ENCODE data around the gene MR1. TPM values are rescaled to one million over a fixed set of nuclear protein-coding genes. Genes with fewer than 3 reads are reported as not detected.

The MR1 gene
- total and polyA plus RNA-seq, 9 of the 15 experiments (the other 6 are each of a cell fraction or from before 2014, with no cell fraction given), result 9.7 to 21.7 (median 15.6) TPM

DNA sequence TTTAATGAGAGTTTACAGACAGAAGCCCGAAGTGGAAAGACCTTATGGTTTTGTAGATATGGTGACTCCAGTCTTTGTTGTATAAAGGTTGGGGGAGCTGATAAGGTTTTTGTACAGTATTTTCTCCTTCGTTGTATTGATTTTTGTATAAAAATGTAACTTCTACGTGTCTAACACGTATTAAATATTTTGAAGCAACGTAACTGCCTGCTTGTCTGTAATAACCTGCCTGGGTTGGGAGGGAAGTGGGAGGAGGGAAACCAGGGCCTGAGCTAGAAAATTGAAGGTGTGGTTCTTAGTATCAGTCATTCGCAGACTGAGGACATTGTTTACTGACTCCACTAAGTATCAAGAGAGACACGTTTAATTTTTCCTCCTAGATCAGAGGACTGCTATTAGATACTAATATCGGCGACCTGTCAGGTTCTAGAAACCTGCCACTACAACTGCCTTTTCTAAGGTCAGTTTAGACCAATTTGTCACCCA, 56.9 kb downstream of the MR1 start (continued):
- TF ChIP-seq MXI1 (IDR thresholded peaks at IDR 0.05; ENCODE audit: low read depth, low read length) (0 out of 2 replicates have a peak, but pooled peaks have one; percentile 16), ETV1 (tag; conservative IDR thresholded peaks at IDR 0.05; ENCODE audit: low read depth) (no peak), KAT2B (IDR thresholded peaks at IDR 0.05; ENCODE audit: low read depth, low read length) (no peak), ZKSCAN8 (CRISPR knock-in tag; IDR thresholded peaks at IDR 0.05) (no peak), SIN3B (IDR thresholded peaks at IDR 0.05; ENCODE audit: low read depth) (no peak), BDP1 (IDR thresholded peaks at IDR 0.05; ENCODE audit: insufficient read depth, insufficient read length) (no peak), YBX1 (IDR thresholded peaks at IDR 0.05) (no peak), HDAC2 (IDR thresholded peaks at IDR 0.05) (0 out of 2 replicates have a peak, but pooled peaks have one; percentile 10), NR1H2 (CRISPR knock-in tag; IDR thresholded peaks at IDR 0.05) (no peak), FOXA3 (CRISPR knock-in tag; conservative IDR thresholded peaks at IDR 0.05 in 1 of 2, IDR thresholded peaks at IDR 0.05 in 1 of 2) (no peak), RHOXF2B (CRISPR knock-in tag; conservative IDR thresholded peaks at IDR 0.05) (no peak), NEUROD1 (IDR thresholded peaks at IDR 0.05; ENCODE audit: borderline replicate concordance, low read depth, low read length, partially characterized antibody) (no peak), GTF3C2 (IDR thresholded peaks at IDR 0.05; ENCODE audit: borderline replicate concordance, extremely low read depth, insufficient read length) (no peak), ZNF778 (CRISPR knock-in tag; IDR thresholded peaks at IDR 0.05) (no peak), FOXK2 (conservative IDR thresholded peaks at IDR 0.05 in 1 of 2, IDR thresholded peaks at IDR 0.05 in 1 of 2; ENCODE audit: low read depth in 2 of 2) (no peak), EHMT2 (IDR thresholded peaks at IDR 0.05) (no peak), ZNF165 (CRISPR knock-in tag; IDR thresholded peaks at IDR 0.05; ENCODE audit: borderline replicate concordance) (no peak)
- TF ChIP-seq, protein P1, sequence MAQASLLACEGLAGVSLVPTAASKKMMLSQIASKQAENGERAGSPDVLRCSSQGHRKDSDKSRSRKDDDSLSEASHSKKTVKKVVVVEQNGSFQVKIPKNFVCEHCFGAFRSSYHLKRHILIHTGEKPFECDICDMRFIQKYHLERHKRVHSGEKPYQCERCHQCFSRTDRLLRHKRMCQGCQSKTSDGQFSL (CRISPR knock-in tag; IDR thresholded peaks at IDR 0.05), result no peak
- TF ChIP-seq, protein P1 (tag; IDR thresholded peaks at IDR 0.05), result 0 out of 4 replicates have a peak, but pooled peaks of 1 of the 2 experiments have one; percentile 35
- TF ChIP-seq, protein P2, sequence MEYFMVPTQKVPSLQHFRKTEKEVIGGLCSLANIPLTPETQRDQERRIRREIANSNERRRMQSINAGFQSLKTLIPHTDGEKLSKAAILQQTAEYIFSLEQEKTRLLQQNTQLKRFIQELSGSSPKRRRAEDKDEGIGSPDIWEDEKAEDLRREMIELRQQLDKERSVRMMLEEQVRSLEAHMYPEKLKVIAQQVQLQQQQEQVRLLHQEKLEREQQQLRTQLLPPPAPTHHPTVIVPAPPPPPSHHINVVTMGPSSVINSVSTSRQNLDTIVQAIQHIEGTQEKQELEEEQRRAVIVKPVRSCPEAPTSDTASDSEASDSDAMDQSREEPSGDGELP (CRISPR knock-in tag; IDR thresholded peaks at IDR 0.05; ENCODE audit: borderline replicate concordance), result no peak
- TF ChIP-seq, protein P3, sequence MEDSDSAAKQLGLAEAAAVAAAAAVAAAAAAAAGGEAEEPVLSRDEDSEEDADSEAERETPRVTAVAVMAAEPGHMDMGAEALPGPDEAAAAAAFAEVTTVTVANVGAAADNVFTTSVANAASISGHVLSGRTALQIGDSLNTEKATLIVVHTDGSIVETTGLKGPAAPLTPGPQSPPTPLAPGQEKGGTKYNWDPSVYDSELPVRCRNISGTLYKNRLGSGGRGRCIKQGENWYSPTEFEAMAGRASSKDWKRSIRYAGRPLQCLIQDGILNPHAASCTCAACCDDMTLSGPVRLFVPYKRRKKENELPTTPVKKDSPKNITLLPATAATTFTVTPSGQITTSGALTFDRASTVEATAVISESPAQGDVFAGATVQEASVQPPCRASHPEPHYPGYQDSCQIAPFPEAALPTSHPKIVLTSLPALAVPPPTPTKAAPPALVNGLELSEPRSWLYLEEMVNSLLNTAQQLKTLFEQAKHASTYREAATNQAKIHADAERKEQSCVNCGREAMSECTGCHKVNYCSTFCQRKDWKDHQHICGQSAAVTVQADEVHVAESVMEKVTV (CRISPR knock-in tag; IDR thresholded peaks at IDR 0.05), result no peak
